Measurements from ENCODE around the gene SF3B6. TPM values are rescaled to one million over a fixed set of nuclear protein-coding genes. Genes with fewer than 3 reads are reported as not detected.

Gene SF3B6, protein sequence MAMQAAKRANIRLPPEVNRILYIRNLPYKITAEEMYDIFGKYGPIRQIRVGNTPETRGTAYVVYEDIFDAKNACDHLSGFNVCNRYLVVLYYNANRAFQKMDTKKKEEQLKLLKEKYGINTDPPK
- 100 to 1,000 TPM in 2 of 4 donors, 10 to 100 TPM in 2; 86.1 to 157 (median 110) TPM for total RNA-seq

DNA sequence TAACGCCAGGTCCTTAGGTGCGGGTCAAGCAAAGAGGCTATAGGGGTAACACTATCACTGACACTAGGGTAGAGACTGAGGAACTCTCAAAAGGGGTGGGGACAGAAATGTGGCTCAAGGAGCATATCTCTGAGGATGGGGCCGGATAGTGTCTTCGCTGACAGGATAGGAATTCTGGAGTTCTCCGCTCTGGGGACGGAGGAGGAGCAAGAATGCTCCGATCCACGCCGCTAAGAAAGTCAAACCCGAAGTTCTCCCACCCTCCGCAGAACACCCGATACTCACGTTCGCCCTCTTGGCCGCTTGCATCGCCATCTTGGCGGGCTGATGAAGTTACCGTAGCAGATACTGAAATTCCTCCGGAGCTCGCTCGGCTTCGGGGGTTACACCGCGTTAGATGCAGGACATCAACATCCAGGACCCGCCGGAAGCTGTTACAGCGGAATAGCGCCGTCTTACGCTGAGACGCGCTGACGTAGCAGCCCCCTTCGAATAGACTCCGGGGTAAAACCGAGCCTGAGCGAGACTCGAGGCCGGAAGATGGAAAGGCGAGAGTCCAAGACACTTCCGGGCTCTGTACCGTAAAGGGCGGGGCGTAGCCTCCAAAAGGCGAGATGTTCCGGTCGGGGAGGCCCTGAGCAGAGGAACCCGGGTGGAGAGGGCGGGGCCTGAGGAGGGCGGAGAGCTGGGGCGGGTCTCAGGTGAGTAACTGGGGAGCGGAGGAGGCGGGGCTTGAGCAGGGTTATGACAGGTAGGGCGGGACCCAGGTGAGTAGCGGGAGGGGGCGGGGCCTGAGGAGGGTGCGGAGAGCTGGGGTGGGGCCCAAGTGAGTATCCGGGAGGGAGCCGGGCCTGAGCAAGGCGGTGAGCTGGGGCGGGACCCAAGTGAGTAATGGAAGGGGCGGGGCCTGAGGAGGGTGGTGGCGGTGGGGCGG, at the start of gene SF3B6:
TSS of gene SF3B6 (minus strand) at position 412 of the 934 bp plus-strand sequence. CDS start at position 315, 97 bp downstream.
- H3K9me3 ChIP-seq, result no peaks in the 10 kb centered on the region
- DNase-seq, result peak; percentile 100
- H3K36me3 ChIP-seq, result peaks cover 0 to 12% of the 10 kb centered on the region in 2 donors
- H3K4me3 ChIP-seq (replicated peaks in 1 of 3), result peak within 1 kb of the TSS; percentile 63 to 94 (median 79)
- TF ChIP-seq, protein P1, sequence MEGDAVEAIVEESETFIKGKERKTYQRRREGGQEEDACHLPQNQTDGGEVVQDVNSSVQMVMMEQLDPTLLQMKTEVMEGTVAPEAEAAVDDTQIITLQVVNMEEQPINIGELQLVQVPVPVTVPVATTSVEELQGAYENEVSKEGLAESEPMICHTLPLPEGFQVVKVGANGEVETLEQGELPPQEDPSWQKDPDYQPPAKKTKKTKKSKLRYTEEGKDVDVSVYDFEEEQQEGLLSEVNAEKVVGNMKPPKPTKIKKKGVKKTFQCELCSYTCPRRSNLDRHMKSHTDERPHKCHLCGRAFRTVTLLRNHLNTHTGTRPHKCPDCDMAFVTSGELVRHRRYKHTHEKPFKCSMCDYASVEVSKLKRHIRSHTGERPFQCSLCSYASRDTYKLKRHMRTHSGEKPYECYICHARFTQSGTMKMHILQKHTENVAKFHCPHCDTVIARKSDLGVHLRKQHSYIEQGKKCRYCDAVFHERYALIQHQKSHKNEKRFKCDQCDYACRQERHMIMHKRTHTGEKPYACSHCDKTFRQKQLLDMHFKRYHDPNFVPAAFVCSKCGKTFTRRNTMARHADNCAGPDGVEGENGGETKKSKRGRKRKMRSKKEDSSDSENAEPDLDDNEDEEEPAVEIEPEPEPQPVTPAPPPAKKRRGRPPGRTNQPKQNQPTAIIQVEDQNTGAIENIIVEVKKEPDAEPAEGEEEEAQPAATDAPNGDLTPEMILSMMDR (IDR thresholded peaks at IDR 0.05), result peak in 1 of 6 experiments; percentile 6
- peak in 1 of 2 donors; percentile 80 for TF ChIP-seq POLR2A (IDR thresholded peaks at IDR 0.05)
- H3K27me3 ChIP-seq, result no peaks in the 10 kb centered on the region
- H3K4me1 ChIP-seq, result peaks cover 3 to 29% of the 10 kb centered on the region in 2 donors
- intact Hi-C loops (cut with DNase I), result loop anchor here (10.0 kb wide), 1 partner anchor 141 kb away; no protein-coding TSS in a partner anchor
- WGBS, 2 donors, result 1 to 2% methylated on average over 55 to 58 of the region's 64 CpGs
- H3K27ac ChIP-seq, result peak within 1 kb of the TSS; percentile 86 to 91 (median 91)

DNA sequence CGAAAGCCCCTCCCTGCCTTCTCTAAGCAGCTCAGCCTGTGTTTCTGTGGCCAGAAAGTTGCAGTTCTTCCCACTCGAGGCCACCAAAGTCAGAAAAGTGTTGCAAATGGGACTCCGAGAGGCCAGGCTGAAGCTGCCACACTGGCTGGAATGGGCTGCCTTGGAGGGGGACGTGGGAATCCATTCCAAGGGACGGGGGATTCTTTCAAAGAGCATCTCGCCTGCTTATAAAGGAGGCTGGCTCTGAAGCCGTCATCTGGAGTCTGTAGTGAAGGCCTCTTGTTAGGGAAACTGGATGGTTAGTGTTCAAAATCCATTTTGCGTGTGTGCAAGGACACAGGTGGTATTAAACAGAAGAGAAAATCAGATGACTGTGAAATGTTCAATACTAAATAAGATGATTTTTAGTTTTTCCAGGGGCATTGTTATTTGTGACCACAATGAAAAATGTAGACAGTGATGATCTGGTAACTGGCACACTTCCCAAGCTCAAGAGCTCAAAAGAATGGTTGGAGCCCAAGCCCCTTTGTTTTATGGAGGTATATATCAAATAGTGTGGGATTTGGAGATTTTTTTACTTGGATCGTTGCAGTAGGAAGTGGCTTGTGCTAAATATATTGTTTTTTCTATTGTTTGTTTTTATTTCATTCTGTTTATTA, 47.9 kb upstream of the SF3B6 start:
- H3K27me3 ChIP-seq, result no peaks in the 10 kb centered on the region
- WGBS, 2 donors, result 16 to 18% methylated on average over 7 to 9 of the region's 9 CpGs
- peak overlapping the region; percentile 88 to 93 (median 89) for H3K27ac ChIP-seq
- intact Hi-C loops (cut with DNase I), result no loop called here
- peak overlapping the region; percentile 43 to 94 (median 76) for H3K4me3 ChIP-seq (replicated peaks in 1 of 3)
- no peak for DNase-seq
- H3K36me3 ChIP-seq, result no peaks in the 10 kb centered on the region
- peaks cover 6 to 13% of the 10 kb centered on the region in 2 donors for H3K4me1 ChIP-seq
- no peaks in the 10 kb centered on the region for H3K9me3 ChIP-seq
- no peak for TF ChIP-seq POLR2A (IDR thresholded peaks at IDR 0.05)
- TF ChIP-seq, protein P1 (IDR thresholded peaks at IDR 0.05), result no peak

DNA sequence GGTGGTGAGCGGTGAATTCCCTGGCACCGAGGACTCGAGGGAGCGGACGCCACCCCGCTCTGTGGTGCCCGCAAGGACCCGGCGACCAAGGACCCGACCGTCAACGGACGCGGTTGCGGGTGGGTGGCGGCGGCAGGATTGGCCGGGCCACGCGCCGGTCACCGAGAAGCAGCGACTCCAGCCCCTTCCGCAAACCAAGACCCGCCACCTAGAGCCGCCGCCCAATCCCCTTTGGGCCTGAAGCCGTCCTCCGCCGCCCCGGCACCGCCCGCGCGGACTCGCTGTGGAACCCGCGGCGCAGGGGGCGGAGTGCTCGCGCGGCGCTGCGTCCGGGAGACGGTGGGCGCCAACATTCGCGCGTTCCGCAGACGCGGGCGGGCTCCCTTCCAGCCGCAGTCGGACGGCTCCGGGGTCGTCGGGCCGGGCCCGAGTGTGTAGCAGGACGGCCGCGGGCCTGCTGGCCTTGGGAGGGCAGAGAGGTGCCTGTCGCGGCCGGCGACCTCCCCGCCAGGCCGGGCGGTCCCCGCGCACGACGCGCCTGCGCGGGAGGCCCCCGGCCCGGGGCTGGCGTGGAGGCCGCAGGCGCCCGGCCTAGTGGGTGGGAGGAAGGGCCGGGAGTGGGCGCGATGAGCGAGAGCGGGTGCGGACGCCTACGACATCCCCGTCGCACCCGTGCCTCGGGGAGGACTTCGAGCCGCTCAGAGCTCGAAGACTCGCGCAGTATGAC, 47.2 kb upstream of the SF3B6 start, which contains the start of the genes FAM228B and PFN4:
TSS of gene FAM228B (plus strand) at position 275 of the 727 bp plus-strand sequence. CDS start 893 bp downstream, outside the sequence.
TSS of gene PFN4 (minus strand) at position 140 of the 727 bp plus-strand sequence. CDS start 799 bp downstream, outside the sequence.
- no peaks in the 10 kb centered on the region for H3K36me3 ChIP-seq
- peak; percentile 92 to 93 for DNase-seq
- H3K27me3 ChIP-seq, result no peaks in the 10 kb centered on the region
- WGBS, 2 donors, result 0% methylated on average over 15 to 43 of the region's 103 CpGs
- peak within 1 kb of the TSS; percentile 43 to 94 (median 76) for H3K4me3 ChIP-seq (replicated peaks in 1 of 3)
- H3K4me1 ChIP-seq, result peaks cover 6 to 13% of the 10 kb centered on the region in 2 donors
- TF ChIP-seq POLR2A (IDR thresholded peaks at IDR 0.05), result peak; percentile 5 to 90
- TF ChIP-seq, protein P1 (IDR thresholded peaks at IDR 0.05), result no peak
- H3K27ac ChIP-seq, result peak within 1 kb of the TSS; percentile 88 to 93 (median 89)
- intact Hi-C loops (cut with DNase I), result no loop called here
- no peaks in the 10 kb centered on the region for H3K9me3 ChIP-seq

DNA sequence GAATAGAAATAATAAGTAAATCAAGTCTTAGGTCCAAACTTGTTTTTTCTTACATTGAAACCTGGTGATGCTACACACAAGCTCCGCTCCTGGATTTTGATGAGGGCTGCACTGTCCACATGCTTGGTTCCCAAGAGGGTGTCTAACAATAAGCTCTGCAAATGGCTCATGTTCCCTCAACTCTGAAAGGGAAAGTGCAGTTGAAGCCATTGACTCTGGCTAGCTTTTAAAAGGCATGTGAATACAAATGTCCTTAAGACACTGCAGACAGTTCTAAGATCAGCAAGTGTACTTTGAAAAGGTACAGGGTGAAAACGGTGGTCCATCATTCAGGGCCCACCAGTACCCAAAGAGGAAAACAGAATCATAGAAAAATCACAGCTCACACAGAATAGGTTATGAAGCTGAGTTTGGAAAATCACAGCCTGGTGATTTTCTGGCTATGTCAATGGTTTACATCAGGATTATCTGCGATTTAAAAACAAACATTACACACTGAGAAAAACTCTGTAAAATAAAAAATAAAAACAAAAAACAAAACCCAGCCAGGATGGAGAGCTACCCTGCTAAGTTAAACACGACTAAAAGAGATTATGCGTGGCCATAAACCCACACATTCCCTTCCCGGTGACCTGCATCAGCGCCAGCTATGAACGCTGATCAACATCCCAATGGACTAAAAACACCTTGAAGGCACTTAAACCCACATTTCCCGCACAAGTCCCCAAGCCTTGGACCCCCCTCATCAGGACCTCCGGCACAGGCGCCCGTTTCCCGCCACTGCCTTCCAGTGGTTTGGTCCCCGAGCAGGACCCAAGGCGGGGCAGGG, 46.5 kb upstream of the SF3B6 start:
- Histone ChIP-seq H3K9me3 (no peaks in the 10 kb centered on the region), H3K36me3 (no peaks in the 10 kb centered on the region), H3K4me3 (replicated peaks in 1 of 3) (peak overlapping the region; percentile 43 to 94 (median 76)), H3K27me3 (no peaks in the 10 kb centered on the region), H3K4me1 (peaks cover 6 to 13% of the 10 kb centered on the region in 2 donors), H3K27ac (peak overlapping the region; percentile 88 to 93 (median 89))
- TF ChIP-seq, protein P1 (IDR thresholded peaks at IDR 0.05), result no peak
- TF ChIP-seq POLR2A (IDR thresholded peaks at IDR 0.05), result no peak
- 10 to 11% methylated on average over 15 of the region's 15 CpGs for WGBS, 2 donors
- intact Hi-C loops (cut with DNase I), result no loop called here
- no peak for DNase-seq

All from thyroid gland (tissue), 4 donors.